Left ventricle myocardium inferior (tissue), 1 donor: ENCODE measurements around the gene EEFSEC. TPM values are rescaled to one million over a fixed set of nuclear protein-coding genes. Genes with fewer than 3 reads are reported as not detected.

ENCODE experiments used
- DNase-seq: peaks from one replicate; pipeline ENCODE4 v3.0.0-alpha.2; 2020
- H3K27ac ChIP-seq: fragments of 200-600 bp; replicated peaks from 2 replicates; pipeline ENCODE4 v1.8.0; 2021
- H3K27me3 ChIP-seq: fragments of 200-600 bp; 2 replicates; pipeline ENCODE4 v1.8.0; 2021; ENCODE audit warnings: low read depth
- H3K36me3 ChIP-seq: fragments of 200-600 bp; 2 replicates; pipeline ENCODE4 v1.8.0; 2021
- H3K4me1 ChIP-seq: fragments of 200-600 bp; 2 replicates; pipeline ENCODE4 v1.8.0; 2021
- H3K4me3 ChIP-seq: fragments of 200-600 bp; 2 replicates; pipeline ENCODE4 v1.8.0; 2021; ENCODE audit warnings: mild to moderate bottlenecking, moderate library complexity
- H3K9me3 ChIP-seq: fragments of 200-600 bp; replicated peaks from 2 replicates; pipeline ENCODE4 v1.8.0; 2021
- intact Hi-C: fragments of 100-400 bp; cut with micrococcal nuclease; formaldehyde crosslinking; loops from one replicate; pipeline ENCODE4 v1.11.0; 2022
- total RNA-seq: library from RNA; stranded (reverse); fragmentation: NEBNext Ultra II Directional; extraction: Animal tissue kit (Norgen Biotek cat#: 25700); gene quantifications from one replicate; pipeline ENCODE4 v1.2.1, GENCODE V29; 2021
- TF ChIP-seq, protein P1 (sequence below): fragments of 200-600 bp; IDR thresholded peaks from 2 replicates; pipeline ENCODE4 v1.8.0; 2021; ENCODE audit warnings: antibody characterized with exemption, mild to moderate bottlenecking, borderline replicate concordance
- donor health status: DM: no; HTN: yes; CAD: no; lungs with severe emphysema.

EEFSEC gene
- total RNA-seq, 1 donor from 2014 or later = 23.7 TPM

DNA sequence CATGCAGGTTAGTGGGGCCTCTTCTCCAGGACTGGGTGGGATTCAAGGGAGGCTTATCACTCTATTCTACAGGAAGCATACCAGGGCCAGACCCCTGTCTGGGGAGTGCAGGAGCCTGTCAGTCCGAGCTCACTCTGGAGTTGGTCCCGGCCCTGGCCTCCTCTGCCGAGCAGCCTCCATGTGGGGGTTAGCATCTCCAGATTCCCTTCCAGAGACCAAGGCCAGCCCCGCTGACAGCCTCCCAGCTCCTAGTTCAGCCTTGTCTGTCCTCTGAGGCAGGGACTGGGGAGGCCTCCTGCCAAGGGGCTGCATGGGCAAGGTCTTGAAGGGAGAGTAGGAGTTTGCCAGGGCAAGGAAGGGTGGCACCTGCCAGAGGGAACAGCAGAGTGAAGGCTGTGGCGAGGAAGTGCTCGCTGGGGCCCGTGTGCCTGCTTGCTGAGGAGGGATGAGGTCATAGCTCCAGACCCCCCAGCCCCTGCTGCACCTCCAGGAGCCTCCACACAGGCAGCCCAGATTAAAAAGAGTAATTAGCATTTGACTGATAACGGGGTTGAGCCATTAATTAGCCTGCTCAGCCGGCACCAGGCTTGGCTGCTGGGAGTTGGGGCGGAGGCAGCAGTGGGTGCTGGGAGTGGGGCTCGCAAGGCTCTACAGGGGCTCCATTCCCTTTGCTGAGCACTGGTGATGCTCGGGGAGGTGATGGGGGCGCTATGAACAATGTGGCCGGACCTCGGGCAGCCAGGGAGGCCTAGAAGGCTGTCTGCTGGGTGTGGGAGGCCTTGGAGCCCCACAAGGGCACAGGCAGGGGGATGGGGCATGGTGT is 259.1 kb downstream of the EEFSEC start:
- Histone ChIP-seq H3K27ac (no peak overlapping the region), H3K4me3 (no peak overlapping the region), H3K27me3 (no peaks in the 10 kb centered on the region), H3K9me3 (no peaks in the 10 kb centered on the region), H3K36me3 (no peaks in the 10 kb centered on the region), H3K4me1 (peaks cover 13% of the 10 kb centered on the region)
- TF ChIP-seq, protein P1, sequence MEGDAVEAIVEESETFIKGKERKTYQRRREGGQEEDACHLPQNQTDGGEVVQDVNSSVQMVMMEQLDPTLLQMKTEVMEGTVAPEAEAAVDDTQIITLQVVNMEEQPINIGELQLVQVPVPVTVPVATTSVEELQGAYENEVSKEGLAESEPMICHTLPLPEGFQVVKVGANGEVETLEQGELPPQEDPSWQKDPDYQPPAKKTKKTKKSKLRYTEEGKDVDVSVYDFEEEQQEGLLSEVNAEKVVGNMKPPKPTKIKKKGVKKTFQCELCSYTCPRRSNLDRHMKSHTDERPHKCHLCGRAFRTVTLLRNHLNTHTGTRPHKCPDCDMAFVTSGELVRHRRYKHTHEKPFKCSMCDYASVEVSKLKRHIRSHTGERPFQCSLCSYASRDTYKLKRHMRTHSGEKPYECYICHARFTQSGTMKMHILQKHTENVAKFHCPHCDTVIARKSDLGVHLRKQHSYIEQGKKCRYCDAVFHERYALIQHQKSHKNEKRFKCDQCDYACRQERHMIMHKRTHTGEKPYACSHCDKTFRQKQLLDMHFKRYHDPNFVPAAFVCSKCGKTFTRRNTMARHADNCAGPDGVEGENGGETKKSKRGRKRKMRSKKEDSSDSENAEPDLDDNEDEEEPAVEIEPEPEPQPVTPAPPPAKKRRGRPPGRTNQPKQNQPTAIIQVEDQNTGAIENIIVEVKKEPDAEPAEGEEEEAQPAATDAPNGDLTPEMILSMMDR = no peak
- no peak for DNase-seq
- intact Hi-C loops = no loop called here

DNA sequence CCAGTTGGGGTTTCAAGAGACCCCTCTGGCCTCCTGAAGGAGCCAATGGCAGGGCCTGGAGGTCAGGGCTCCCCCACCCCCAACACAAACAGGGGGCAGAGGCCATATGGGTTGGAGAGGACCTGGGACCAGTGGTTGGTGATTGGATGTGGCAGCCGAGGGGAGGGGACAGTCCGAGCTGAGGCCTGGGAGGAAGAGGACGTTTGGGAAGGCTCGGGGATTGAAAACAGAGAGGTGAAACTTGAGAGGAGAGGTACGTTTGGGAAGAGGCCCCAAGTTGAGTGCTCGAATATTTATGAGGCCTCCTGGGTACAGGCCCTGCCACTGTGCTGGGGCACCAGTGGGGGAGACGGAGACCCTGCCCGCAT is 259.7 kb downstream of the EEFSEC start:
- intact Hi-C loops = no loop called here
- Histone ChIP-seq H3K27me3 (no peaks in the 10 kb centered on the region), H3K4me1 (peaks cover 13% of the 10 kb centered on the region), H3K9me3 (no peaks in the 10 kb centered on the region), H3K36me3 (no peaks in the 10 kb centered on the region), H3K27ac (no peak overlapping the region), H3K4me3 (no peak overlapping the region)
- DNase-seq = no peak
- TF ChIP-seq, protein P1 = no peak

DNA sequence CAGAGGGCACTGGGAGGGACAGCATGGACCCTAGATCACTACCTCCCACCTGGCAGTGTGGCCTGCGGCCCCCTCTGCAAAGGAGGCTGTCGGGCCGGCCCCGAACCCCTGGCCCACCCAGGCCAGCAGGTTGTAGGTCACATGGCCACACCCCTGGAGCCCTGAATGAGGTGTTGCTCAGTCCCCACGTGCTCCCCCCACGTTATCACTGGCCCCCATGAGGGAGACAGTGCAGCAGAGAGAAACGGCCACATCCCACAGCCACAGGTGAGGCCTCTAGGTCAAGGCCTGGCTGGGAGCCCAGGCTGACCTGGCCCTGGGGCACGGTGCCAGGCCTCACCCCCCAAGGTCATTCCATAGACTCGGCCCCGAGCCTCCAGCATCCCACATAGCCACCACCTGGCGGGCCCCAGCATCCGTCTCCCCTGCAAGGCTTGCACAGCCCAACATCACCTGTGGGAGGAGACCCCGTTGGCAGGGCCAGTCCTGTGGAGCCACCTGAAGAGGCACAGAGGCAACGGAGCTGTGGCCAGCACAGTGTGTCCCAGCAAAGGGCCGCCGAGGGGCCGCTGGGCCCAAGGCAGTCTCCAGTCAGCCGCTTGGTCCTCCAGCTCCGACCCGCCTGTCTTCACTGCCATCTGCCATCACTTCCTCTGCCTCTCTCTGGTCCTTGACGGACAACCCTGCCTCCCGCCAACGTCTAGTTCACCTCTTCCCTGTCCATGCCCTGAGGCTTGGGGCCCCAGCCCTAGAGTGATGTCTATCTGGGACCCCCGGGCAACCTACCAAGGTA is 260.3 kb downstream of the EEFSEC start:
- Histone ChIP-seq H3K27me3 (no peaks in the 10 kb centered on the region), H3K9me3 (no peaks in the 10 kb centered on the region), H3K4me1 (peaks cover 13% of the 10 kb centered on the region), H3K27ac (no peak overlapping the region), H3K4me3 (no peak overlapping the region), H3K36me3 (no peaks in the 10 kb centered on the region)
- intact Hi-C loops = no loop called here
- TF ChIP-seq, protein P1 = no peak
- no peak for DNase-seq

DNA sequence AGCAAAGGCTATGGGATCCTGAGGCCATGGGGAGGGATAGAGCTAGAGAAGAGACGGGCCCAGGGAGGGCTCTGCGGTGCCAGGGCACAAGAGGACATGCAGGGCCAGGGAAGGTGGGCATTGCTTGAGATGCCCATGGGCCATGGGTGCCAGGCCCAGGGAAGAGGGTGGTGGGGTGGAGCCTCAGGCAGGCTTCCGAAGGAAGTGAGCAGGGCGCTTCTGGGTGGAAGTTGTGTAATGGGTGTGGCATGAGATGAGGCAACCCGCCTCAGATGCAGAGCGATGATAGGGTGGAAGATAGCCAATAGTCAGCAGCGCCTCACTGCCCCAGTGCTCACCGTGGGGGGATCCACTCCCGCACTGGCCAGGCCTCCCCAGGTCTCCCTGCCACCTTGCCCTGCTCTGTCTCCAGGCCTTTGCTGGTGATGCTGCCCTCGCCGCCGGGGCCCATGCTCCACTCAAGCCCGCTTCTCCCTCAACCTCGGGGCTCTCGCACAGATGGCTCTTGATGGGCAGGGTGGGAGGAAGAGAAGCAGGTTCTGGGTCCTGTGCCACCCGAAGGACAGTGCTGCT is 262.0 kb downstream of the EEFSEC start:
- Histone ChIP-seq H3K36me3 (no peaks in the 10 kb centered on the region), H3K27ac (no peak overlapping the region), H3K9me3 (peaks cover 6% of the 10 kb centered on the region), H3K4me1 (no peaks in the 10 kb centered on the region), H3K4me3 (no peak overlapping the region), H3K27me3 (no peaks in the 10 kb centered on the region)
- DNase-seq = no peak
- intact Hi-C loops = no loop called here
- TF ChIP-seq, protein P1 = no peak

DNA sequence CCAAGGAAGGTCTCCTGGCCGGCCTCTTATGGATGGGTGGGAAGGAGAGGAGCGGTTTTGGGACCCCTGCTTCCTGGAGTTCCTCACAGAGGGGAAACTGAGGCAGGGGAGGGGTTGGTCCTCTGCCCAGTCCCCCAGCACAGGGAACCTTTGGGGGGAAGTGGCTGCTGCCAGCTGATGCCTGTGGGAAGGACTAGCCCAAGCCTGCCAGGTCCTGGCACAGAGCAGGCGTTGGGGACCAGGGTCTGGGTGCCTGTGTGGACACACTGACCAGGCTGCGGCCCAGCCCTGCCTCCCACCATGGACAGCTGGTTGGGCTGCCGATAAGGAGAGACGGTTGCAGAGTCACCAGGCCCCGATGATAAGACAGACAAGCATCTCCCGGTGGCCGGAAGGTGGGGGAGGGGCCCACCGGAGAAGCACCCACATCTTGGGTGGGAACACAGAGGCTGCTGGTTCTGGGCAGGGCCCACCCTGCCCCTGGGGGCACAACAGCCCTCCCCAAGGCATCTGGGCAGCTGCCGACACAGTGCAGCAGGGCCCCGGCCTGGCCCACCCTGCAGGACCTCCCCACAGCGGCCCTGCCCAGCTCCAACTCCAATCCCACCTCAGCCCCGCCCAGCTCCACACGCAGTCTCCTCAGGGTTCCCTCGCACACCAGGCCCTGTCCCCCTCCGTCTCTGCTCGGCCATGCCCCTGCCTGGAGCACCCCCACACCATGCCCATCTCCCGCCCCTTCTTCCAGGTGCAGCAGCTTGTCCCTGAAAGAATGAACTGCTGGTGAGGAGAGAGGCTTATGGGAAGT is 262.7 kb downstream of the EEFSEC start:
- intact Hi-C loops = no loop called here
- DNase-seq = no peak
- TF ChIP-seq, protein P1 = no peak
- no peaks in the 10 kb centered on the region for H3K4me1 ChIP-seq
- no peak overlapping the region for H3K4me3 ChIP-seq
- H3K27me3 ChIP-seq = no peaks in the 10 kb centered on the region
- no peaks in the 10 kb centered on the region for H3K36me3 ChIP-seq
- H3K9me3 ChIP-seq = peaks cover 6% of the 10 kb centered on the region
- no peak overlapping the region for H3K27ac ChIP-seq
